Neural cell (in vitro differentiated cells): ENCODE results near the gene GPR158. TPM values are rescaled to one million over a fixed set of nuclear protein-coding genes. Genes with fewer than 3 reads are reported as not detected.

Source experiments
- H2AFZ ChIP-seq: fragments of 200-600, 300-800 bp; sonication (generic), shearing (Covaris generic); 2 replicates; pipeline ENCODE4 v1.6.0; 2014; ENCODE audit warnings: low read depth, mild to moderate bottlenecking, antibody characterized with exemption, low read length, moderate library complexity
- H3F3A ChIP-seq: fragments of 200-600 bp; shearing (Covaris generic); 2 replicates; pipeline ENCODE4 v1.6.1; 2016; ENCODE audit warnings: mild to moderate bottlenecking, moderate library complexity, mixed read lengths, antibody characterized with exemption, low read length; ENCODE audit not compliant: insufficient read depth, poor library complexity, severe bottlenecking
- H3K27ac ChIP-seq: fragments of 200-600, 300-800 bp; sonication (generic), shearing (Covaris generic); 2 replicates; pipeline ENCODE4 v1.5.1; 2014; ENCODE audit warnings: mild to moderate bottlenecking, low read length, moderate library complexity
- H3K27me3 ChIP-seq: fragments of 300-800, 200-600 bp; sonication (generic), shearing (Covaris generic); 2 replicates; pipeline ENCODE4 v1.6.0; 2014; ENCODE audit warnings: mild to moderate bottlenecking, low read depth, low read length, moderate library complexity; ENCODE audit not compliant: insufficient read depth
- H3K36me3 ChIP-seq: fragments of 300-800, 200-600 bp; sonication (generic), shearing (Covaris generic); 2 replicates; pipeline ENCODE4 v1.5.1; 2014; ENCODE audit warnings: mild to moderate bottlenecking, antibody characterized with exemption, low read length, moderate library complexity; ENCODE audit not compliant: insufficient read depth
- H3K4me2 ChIP-seq: fragments of 300-800, 200-600 bp; sonication (generic), shearing (Covaris generic); 2 replicates; pipeline ENCODE4 v1.6.0; 2014; ENCODE audit warnings: mild to moderate bottlenecking, low read length
- H3K4me3 ChIP-seq: fragments of 300-800, 200-600 bp; sonication (generic), shearing (Covaris generic); 2 replicates; pipeline ENCODE4 v1.5.1; 2014; ENCODE audit warnings: mild to moderate bottlenecking, low read length, moderate library complexity
- H3K79me2 ChIP-seq: fragments of 200-600 bp; shearing (Covaris generic); replicated peaks from 2 replicates; pipeline ENCODE4 v1.6.0; 2014; ENCODE audit warnings: mild to moderate bottlenecking, low read length, moderate library complexity; ENCODE audit not compliant: insufficient read depth
- H3K9ac ChIP-seq: fragments of 300-800, 200-600 bp; sonication (generic), shearing (Covaris generic); 2 replicates; pipeline ENCODE4 v1.6.1; 2016; ENCODE audit warnings: mild to moderate bottlenecking, low read length, mixed read lengths
- H3K9me2 ChIP-seq: fragments of 200-600 bp; shearing (Covaris generic); 2 replicates; pipeline ENCODE4 v1.6.1; 2016; ENCODE audit warnings: mild to moderate bottlenecking, low read length, mixed read lengths; ENCODE audit not compliant: insufficient read depth
- H3K9me3 ChIP-seq: fragments of 200-600, 300-800 bp; sonication (generic), shearing (Covaris generic); 2 replicates; pipeline ENCODE4 v1.6.1; 2016; ENCODE audit warnings: mild to moderate bottlenecking, mixed run types, low read length, moderate library complexity, mixed read lengths
- H4K20me1 ChIP-seq: fragments of 200-600 bp; shearing (Covaris generic); 2 replicates; pipeline ENCODE4 v1.6.1; 2016; ENCODE audit warnings: mild to moderate bottlenecking, mixed run types; ENCODE audit not compliant: insufficient read depth
- CTCF ChIP-seq: fragments of 450-650 bp; IDR thresholded peaks from 2 replicates; pipeline ENCODE4 v1.5.1; 2014; ENCODE audit warnings: antibody characterized with exemption, mild to moderate bottlenecking, moderate library complexity; ENCODE audit not compliant: poor library complexity, severe bottlenecking
- EP300 ChIP-seq: fragments of 450-650 bp; conservative IDR thresholded peaks from 2 replicates; pipeline ENCODE4 v1.6.1; 2014; ENCODE audit warnings: antibody characterized with exemption, mild to moderate bottlenecking, moderate library complexity; ENCODE audit not compliant: poor library complexity, severe bottlenecking
- EZH2 ChIP-seq: fragments of 200-600, 300-800 bp; shearing (Covaris generic), sonication (generic); IDR thresholded peaks from 2 replicates; pipeline ENCODE4 v1.6.1; 2014; ENCODE audit warnings: antibody characterized with exemption, low read length, borderline replicate concordance, mild to moderate bottlenecking; ENCODE audit not compliant: insufficient read depth, poor library complexity, severe bottlenecking
- MXI1 ChIP-seq: fragments of 450-650 bp; conservative IDR thresholded peaks from 2 replicates; pipeline ENCODE4 v1.6.1; 2014; ENCODE audit warnings: antibody characterized with exemption, mild to moderate bottlenecking; ENCODE audit not compliant: poor library complexity, severe bottlenecking
- POLR2AphosphoS5 ChIP-seq: IDR thresholded peaks from 2 replicates; pipeline ENCODE4 v1.6.1; 2012
- RAD21 ChIP-seq: fragments of 450-650 bp; conservative IDR thresholded peaks from 2 replicates; pipeline ENCODE4 v1.6.1; 2014; ENCODE audit warnings: antibody characterized with exemption, mild to moderate bottlenecking, moderate library complexity
- REST ChIP-seq: IDR thresholded peaks from 2 replicates; pipeline ENCODE4 v1.6.1; 2012; ENCODE audit warnings: borderline replicate concordance
- SMC3 ChIP-seq: fragments of 450-650 bp; conservative IDR thresholded peaks from 2 replicates; pipeline ENCODE4 v1.6.1; 2014; ENCODE audit warnings: antibody characterized with exemption, mild to moderate bottlenecking, moderate library complexity; ENCODE audit not compliant: poor library complexity
- TAF1 ChIP-seq: IDR thresholded peaks from 2 replicates; pipeline ENCODE4 v1.6.1; 2012; ENCODE audit warnings: low read depth
- polyA plus RNA-seq: library from polyadenylated mRNA; depleted of rRNA; stranded (reverse); fragments of >200 nt; gene quantifications from 2 replicates; pipeline ENCODE4 v1.2.3, GENCODE V29; 2014

The GPR158 gene
- polyA plus RNA-seq, 1 donor from 2014 or later: 2.1 TPM

- Histone ChIP-seq H3K9me2 (no peaks in the 10 kb centered on the region), H3K79me2 (no peaks in the 10 kb centered on the region), H3K4me2 (no peak overlapping the region), H3K27me3 (no peaks in the 10 kb centered on the region), H3K9me3 (no peaks in the 10 kb centered on the region), H3K9ac (no peak overlapping the region), H3K36me3 (no peaks in the 10 kb centered on the region), H3F3A (no peaks in the 10 kb centered on the region), H3K27ac (no peak overlapping the region), H2AFZ (no peak overlapping the region), H4K20me1 (no peaks in the 10 kb centered on the region), H3K4me3 (no peak overlapping the region)
- TF ChIP-seq MXI1 (no peak), SMC3 (no peak), CTCF (no peak), EZH2 (no peak), RAD21 (no peak), REST (no peak), TAF1 (no peak), POLR2AphosphoS5 (no peak), EP300 (no peak)
Observed at GRCh38 chr10:25425776-25426175, 251.0 kb downstream of the GPR158 start.

GRCh38 chr10:25436431-25436830 lies 261.6 kb downstream of the GPR158 start:
- TF ChIP-seq TAF1 (no peak), EP300 (no peak), MXI1 (no peak), CTCF (no peak), EZH2 (no peak), SMC3 (no peak), REST (no peak), RAD21 (no peak), POLR2AphosphoS5 (no peak)
- H3K9ac ChIP-seq: no peak overlapping the region

More at GRCh38 chr10:25436431-25436830, 261.6 kb downstream of the GPR158 start:
- Histone ChIP-seq H3K4me2 (no peak overlapping the region), H3K9me2 (no peaks in the 10 kb centered on the region), H3K36me3 (no peaks in the 10 kb centered on the region), H3K27me3 (no peaks in the 10 kb centered on the region), H2AFZ (no peak overlapping the region), H3F3A (no peaks in the 10 kb centered on the region), H3K79me2 (no peaks in the 10 kb centered on the region), H3K9me3 (no peaks in the 10 kb centered on the region), H3K4me3 (no peak overlapping the region), H3K27ac (no peak overlapping the region), H4K20me1 (no peaks in the 10 kb centered on the region)
